HG03565 (cell line): ENCODE measurements around the gene EMP1.
"Not testable (repeated sequence)": the region's sequence is repeated elsewhere in the genome, so short reads cannot be mapped to it uniquely, and the experiment has no call there.

Experiments used
- ATAC-seq: cut with Tn5 transposase; IDR thresholded peaks from one replicate; pipeline ENCODE4 v1.9.1; 2021; ENCODE audit warnings: mild to moderate bottlenecking, moderate library complexity; ENCODE audit not compliant: unreplicated experiment

The EMP1 gene

GRCh38 chr12:13253966-13254760 is 57.6 kb downstream of the EMP1 start:
- no peak for ATAC-seq

- ATAC-seq: peak; percentile 92
Measured at GRCh38 chr12:13255792-13256691, 59.5 kb downstream of the EMP1 start.

DNA sequence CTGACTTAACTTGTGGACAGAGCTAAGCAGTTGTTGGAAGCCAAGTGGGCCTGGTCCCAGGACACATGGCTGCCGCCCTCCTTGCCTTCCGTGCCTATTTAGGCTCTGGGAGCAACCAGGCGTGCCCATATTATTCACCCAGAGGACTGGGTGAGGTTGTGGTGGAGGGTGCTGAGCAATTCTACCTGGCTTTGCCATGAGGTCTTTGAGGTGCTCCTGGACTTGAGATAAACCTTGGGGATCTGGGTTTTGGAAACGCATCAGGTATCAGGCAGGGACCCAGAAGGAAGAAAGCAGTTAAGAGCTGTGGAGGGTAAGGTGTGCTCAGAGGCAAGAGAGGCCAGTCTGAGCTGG is 60.1 kb downstream of the EMP1 start:
- ATAC-seq: no peak

GRCh38 chr12:13257356-13257875 is 60.9 kb downstream of the EMP1 start:
- no peak for ATAC-seq

DNA sequence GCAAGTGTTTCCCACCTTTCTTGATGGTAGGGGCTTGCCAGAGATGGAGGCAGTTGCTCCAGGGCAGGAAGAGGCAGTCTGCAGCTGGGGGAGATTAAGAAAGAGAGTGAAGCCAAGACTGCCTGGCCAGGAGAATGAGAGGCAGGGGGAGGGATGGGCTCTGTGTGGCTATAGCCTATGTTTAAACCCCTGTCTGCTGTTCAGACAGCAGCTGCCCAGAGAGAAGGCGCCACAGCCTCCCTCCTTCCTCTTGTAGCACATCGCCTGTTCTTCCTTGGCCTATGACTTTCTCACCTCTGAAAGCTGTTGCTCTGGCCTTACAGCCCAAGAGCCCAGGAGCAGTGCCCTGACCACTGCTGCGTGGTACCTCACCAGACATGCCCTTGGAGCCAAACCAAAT is 61.7 kb downstream of the EMP1 start:
- no peak for ATAC-seq

GRCh38 chr12:13258717-13259119 is 62.2 kb downstream of the EMP1 start:
- no peak for ATAC-seq

DNA sequence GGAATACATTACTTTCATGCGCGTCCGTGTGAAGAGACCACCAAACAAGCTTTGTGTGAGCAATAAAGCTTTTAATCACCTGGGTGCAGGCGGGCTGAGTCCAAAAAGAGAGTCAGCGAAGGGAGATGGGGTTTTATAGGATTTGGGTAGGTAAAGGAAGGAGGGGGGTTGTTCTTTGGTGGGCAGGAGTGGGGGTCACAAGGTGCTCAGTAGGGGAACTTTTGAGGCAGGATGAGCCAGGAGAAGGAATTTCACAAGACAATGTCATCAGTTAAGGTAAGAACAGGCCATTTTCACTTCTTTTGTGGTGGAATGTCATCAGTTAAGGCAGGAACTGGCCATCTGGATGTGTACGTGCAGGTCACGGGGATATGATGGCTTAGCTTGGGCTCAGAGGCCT is 63.1 kb downstream of the EMP1 start:
- ATAC-seq: not testable (repeated sequence)

GRCh38 chr12:13267826-13268225 is 71.3 kb downstream of the EMP1 start:
- not testable (repeated sequence) for ATAC-seq

GRCh38 chr12:13268581-13268980 is 72.1 kb downstream of the EMP1 start:
- no peak for ATAC-seq
